Nephron progenitor cell (in vitro differentiated cells): ENCODE measurements around the gene TUBB6.

Source experiments
- DNase-seq: peaks from one replicate; pipeline ENCODE4 v3.0.0; 2021
- H3K27ac Mint-ChIP-seq: 2 replicates; pipeline ENCODE4 v1.8.0; 2021; ENCODE audit warnings: mild to moderate bottlenecking, moderate library complexity, mixed read lengths
- H3K27me3 Mint-ChIP-seq: 2 replicates; pipeline ENCODE4 v1.8.0; 2021; ENCODE audit warnings: mild to moderate bottlenecking, low read depth, mixed read lengths; ENCODE audit not compliant: poor library complexity
- H3K36me3 Mint-ChIP-seq: 2 replicates; pipeline ENCODE4 v1.8.0; 2021; ENCODE audit warnings: low read depth, mixed read lengths
- H3K4me1 Mint-ChIP-seq: 2 replicates; pipeline ENCODE4 v1.8.0; 2021; ENCODE audit warnings: mixed read lengths
- H3K4me3 Mint-ChIP-seq: 2 replicates; pipeline ENCODE4 v1.8.0; 2021; ENCODE audit warnings: mild to moderate bottlenecking, moderate library complexity, mixed read lengths
- H3K9me3 Mint-ChIP-seq: 2 replicates; pipeline ENCODE4 v1.8.0; 2021; ENCODE audit warnings: mild to moderate bottlenecking, moderate library complexity, mixed read lengths
- CTCF ChIP-seq: fragments of 200-600 bp; sonication (generic); IDR thresholded peaks from 2 replicates; pipeline ENCODE4 v1.5.0; 2021; ENCODE audit warnings: antibody characterized with exemption

TUBB6 gene

GRCh38 chr18:12307701-12308385 lies at the start of gene TUBB6:
Gene TUBB6, plus strand, starts transcription at chr18:12308241. Its CDS starts 52 bp downstream, at chr18:12308293.
- Mint-ChIP-seq H3K27ac (no peak within 1 kb of the TSS), H3K27me3 (peaks cover 49% of the 10 kb centered on the region), H3K9me3 (peaks cover 30% of the 10 kb centered on the region), H3K4me1 (peaks cover 40% of the 10 kb centered on the region), H3K36me3 (peaks cover 32% of the 10 kb centered on the region), H3K4me3 (peak within 1 kb of the TSS; percentile 84)
- DNase-seq: peak; percentile 76
- TF ChIP-seq CTCF: no peak

- Mint-ChIP-seq H3K36me3 (no peaks in the 10 kb centered on the region), H3K9me3 (no peaks in the 10 kb centered on the region), H3K4me3 (no peak overlapping the region), H3K27me3 (peaks cover 56% of the 10 kb centered on the region), H3K27ac (peak overlapping the region; percentile 46), H3K4me1 (peaks cover 39% of the 10 kb centered on the region)
- peak; percentile 37 for DNase-seq
- no peak for TF ChIP-seq CTCF
Measured at GRCh38 chr18:12258719-12259705, 49.0 kb upstream of the TUBB6 start.

GRCh38 chr18:12262748-12263147 lies 45.3 kb upstream of the TUBB6 start:
- Mint-ChIP-seq H3K27me3 (peaks cover 32% of the 10 kb centered on the region), H3K4me3 (no peak overlapping the region), H3K36me3 (no peaks in the 10 kb centered on the region), H3K27ac (no peak overlapping the region), H3K4me1 (peaks cover 19% of the 10 kb centered on the region), H3K9me3 (no peaks in the 10 kb centered on the region)
- no peak for TF ChIP-seq CTCF
- DNase-seq: no peak

- Mint-ChIP-seq H3K4me3 (no peak overlapping the region), H3K27ac (no peak overlapping the region), H3K4me1 (peaks cover 5% of the 10 kb centered on the region), H3K9me3 (no peaks in the 10 kb centered on the region), H3K36me3 (no peaks in the 10 kb centered on the region), H3K27me3 (peaks cover 23% of the 10 kb centered on the region)
- no peak for DNase-seq
- no peak for TF ChIP-seq CTCF
Measured at GRCh38 chr18:12264864-12265263, 43.2 kb upstream of the TUBB6 start.

GRCh38 chr18:12271376-12272235 lies 36.4 kb upstream of the TUBB6 start:
- H3K36me3 Mint-ChIP-seq: no peaks in the 10 kb centered on the region
- H3K4me3 Mint-ChIP-seq: peak overlapping the region; percentile 76
- no peak overlapping the region for H3K27ac Mint-ChIP-seq
- peaks cover 6% of the 10 kb centered on the region for H3K4me1 Mint-ChIP-seq
- H3K27me3 Mint-ChIP-seq: peaks cover 3% of the 10 kb centered on the region
- DNase-seq: peak; percentile 77
- H3K9me3 Mint-ChIP-seq: no peaks in the 10 kb centered on the region
- TF ChIP-seq CTCF: peak; percentile 67
